HCT116 (cell line): ENCODE data around the gene RIMBP2. TPM values are rescaled to one million over a fixed set of nuclear protein-coding genes. Genes with fewer than 3 reads are reported as not detected.

Experiments
- ATAC-seq: fragments of 200-7000 bp; cut with Tn5 transposase; 2 replicates; pipeline ENCODE4 v1.9.1; 2020; ENCODE audit warnings: mild to moderate bottlenecking, moderate library complexity
- BruUV-seq: library from RNA; stranded (reverse); fragments of 400-500 nt; replicated peaks from 2 replicates; lab custom pipeline; 2021; lab: Mats Ljungman, UMichigan
- CTCF ChIA-PET: fragments of 300-600 bp; sonication (Branson Sonifier 250); formaldehyde crosslinking; loops from one replicate; lab custom pipeline; 2021; ENCODE audit warnings: antibody characterized with exemption; lab: Charles Lee
- POLR2A ChIA-PET: fragments of 300-600, 350-600 bp; sonication (Branson Sonifier 250); formaldehyde crosslinking; loops from one replicate; lab custom pipeline; 2021; ENCODE audit warnings: antibody characterized with exemption; lab: Charles Lee
- RAD21 ChIA-PET, 2 experiments: fragments of 300-600 bp; sonication (Branson Sonifier 250); formaldehyde crosslinking; loops; one replicate each; lab custom pipeline; 2023; ENCODE audit warnings: low total read pairs in 2 of 2; ENCODE audit not compliant: uncharacterized antibody in 2 of 2, unreplicated experiment in 2 of 2, low non-redundant PET in 1 of 2; lab: Charles Lee
- DNase-seq: peaks from one replicate; pipeline ENCODE4 v3.0.0-alpha.2; 2010; ENCODE audit warnings: low read depth, low spot score
- H2AFZ ChIP-seq: fragments of 200-600 bp; shearing (Covaris generic), sonication (generic); 2 replicates; pipeline ENCODE4 v1.6.1; 2017; ENCODE audit warnings: low read depth, mixed run types, mixed read lengths, antibody characterized with exemption, low read length; ENCODE audit not compliant: poor library complexity, severe bottlenecking
- H3K27ac ChIP-seq: 2 replicates; pipeline ENCODE4 v1.5.1; 2012; ENCODE audit warnings: low read depth, low read length
- H3K27me3 ChIP-seq: fragments of 200-600 bp; sonication (generic); 2 replicates; pipeline ENCODE4 v1.6.1; 2016; ENCODE audit warnings: mixed run types, low read length, mixed read lengths; ENCODE audit not compliant: insufficient read depth
- H3K36me3 ChIP-seq, 2 experiments: fragments of 200-500 bp in 1 of 2; fragments of 200-600 bp in 1 of 2; sonication (Bioruptor generic) in 1 of 2; sonication (generic) in 1 of 2; 2 replicates each; pipeline versions ENCODE4 v1.5.1 to v1.6.1; 2014 to 2016; ENCODE audit warnings: low read length in 2 of 2, inconsistent platforms in 1 of 2, mixed read lengths in 1 of 2, mixed run types in 1 of 2; ENCODE audit not compliant: insufficient read depth in 2 of 2, control insufficient read depth in 1 of 2
- H3K4me1 ChIP-seq, 2 experiments: fragments of 200-600 bp in 1 of 2; sonication (generic) in 1 of 2; 2 replicates each; pipeline versions ENCODE4 v1.5.1 to v1.6.1; 2012 to 2017; ENCODE audit warnings: low read length in 2 of 2, inconsistent platforms in 1 of 2, mild to moderate bottlenecking in 1 of 2, mixed read lengths in 1 of 2, mixed run types in 1 of 2, moderate library complexity in 1 of 2; ENCODE audit not compliant: insufficient read depth in 2 of 2, control insufficient read depth in 1 of 2
- H3K4me2 ChIP-seq: fragments of 200-600 bp; sonication (generic); 2 replicates; pipeline ENCODE4 v1.6.1; 2017; ENCODE audit warnings: mixed run types, low read length, mixed read lengths
- H3K4me3 ChIP-seq, 2 experiments: fragments of 200-600 bp in 1 of 2; sonication (generic) in 1 of 2; replicated peaks in 1 of 2; 2 replicates each; pipeline ENCODE4 v1.5.1; 2011 to 2016; ENCODE audit warnings: low read length in 2 of 2, control low read depth in 1 of 2, low read depth in 1 of 2, mild to moderate bottlenecking in 1 of 2, mixed read lengths in 1 of 2, mixed run types in 1 of 2
- H3K79me2 ChIP-seq: fragments of 200-600 bp; sonication (generic); 2 replicates; pipeline ENCODE4 v1.6.1; 2017; ENCODE audit warnings: mild to moderate bottlenecking, mixed run types, low read length, moderate library complexity, mixed read lengths; ENCODE audit not compliant: insufficient read depth
- H3K9ac ChIP-seq: fragments of 200-600 bp; sonication (generic); 2 replicates; pipeline ENCODE4 v1.6.1; 2016; ENCODE audit warnings: low read length, mixed read lengths
- H3K9me2 ChIP-seq: fragments of 200-600 bp; sonication (generic), shearing (Covaris generic); 2 replicates; pipeline ENCODE4 v1.6.1; 2017; ENCODE audit warnings: mixed run types, mild to moderate bottlenecking, moderate library complexity; ENCODE audit not compliant: insufficient read depth
- H3K9me3 ChIP-seq, 2 experiments: fragments of 200-500 bp in 1 of 2; fragments of 200-600 bp in 1 of 2; sonication (Bioruptor generic) in 1 of 2; sonication (generic) in 1 of 2; 2 replicates each; pipeline ENCODE4 v1.6.1; 2014 to 2017; ENCODE audit warnings: low read length in 2 of 2, mixed read lengths in 2 of 2, inconsistent platforms in 1 of 2, low read depth in 1 of 2, mild to moderate bottlenecking in 1 of 2, mixed run types in 1 of 2, moderate library complexity in 1 of 2; ENCODE audit not compliant: control insufficient read depth in 1 of 2, insufficient read depth in 1 of 2
- H4K20me1 ChIP-seq: fragments of 200-600 bp; sonication (generic), shearing (Covaris generic); 2 replicates; pipeline ENCODE4 v1.6.1; 2017; ENCODE audit warnings: mixed run types, mild to moderate bottlenecking, moderate library complexity; ENCODE audit not compliant: insufficient read depth
- ATF3 ChIP-seq: IDR thresholded peaks from 2 replicates; pipeline ENCODE4 v1.6.1; 2012
- CBX3 ChIP-seq: IDR thresholded peaks from 2 replicates; pipeline ENCODE4 v1.6.1; 2012; ENCODE audit warnings: low read depth
- FOSL1 ChIP-seq: IDR thresholded peaks from 2 replicates; pipeline ENCODE4 v1.6.1; 2012; ENCODE audit warnings: low read depth
- RAD21 ChIP-seq: IDR thresholded peaks from 2 replicates; pipeline ENCODE4 v1.6.1; 2012; ENCODE audit warnings: low read depth, mild to moderate bottlenecking
- REST ChIP-seq: IDR thresholded peaks from 2 replicates; pipeline ENCODE4 v1.6.1; 2012; ENCODE audit warnings: low read depth
- ZBTB33 ChIP-seq: IDR thresholded peaks from 2 replicates; pipeline ENCODE4 v1.6.1; 2011; ENCODE audit warnings: mild to moderate bottlenecking, low read length, moderate library complexity; ENCODE audit not compliant: insufficient replicate concordance; ENCODE audit errors: extremely low read depth
- intact Hi-C: fragments of 100-400 bp; cut with micrococcal nuclease; formaldehyde crosslinking; loops from 2 replicates; pipeline ENCODE4 v1.10.0; 2022
- total RNA-seq: library from RNA; stranded (reverse); gene quantifications from one replicate; pipeline ENCODE4 v1.2.1, GENCODE V29; 2021; ENCODE audit not compliant: unreplicated experiment

RIMBP2 gene
- total RNA-seq, 1 experiment from 2014 or later, result not detected

- Histone ChIP-seq H3K36me3 (no peaks in the 10 kb centered on the region), H3K27ac (no peak overlapping the region), H3K9ac (no peak overlapping the region), H2AFZ (no peak overlapping the region), H3K9me2 (no peaks in the 10 kb centered on the region), H4K20me1 (no peaks in the 10 kb centered on the region), H3K4me2 (no peak overlapping the region), H3K9me3 (peaks cover 0 to 3% of the 10 kb centered on the region in 2 experiments; a peak in 1 of 4 replicates), H3K4me1 (no peaks in the 10 kb centered on the region), H3K27me3 (peaks cover 14% of the 10 kb centered on the region), H3K79me2 (no peaks in the 10 kb centered on the region), H3K4me3 (no peak overlapping the region)
- ChIA-PET CTCF (no interaction called here), RAD21 (no interaction called here), POLR2A (no interaction called here)
- no peak for TF ChIP-seq RAD21
- TF ChIP-seq ATF3, result no peak
- TF ChIP-seq ZBTB33, result no peak
- TF ChIP-seq CBX3, result no peak
- no peak for TF ChIP-seq REST
- TF ChIP-seq FOSL1, result no peak
- intact Hi-C loops, result no loop called here
- BruUV-seq, result no TSS peak
- DNase-seq (no peak), ATAC-seq (no peak)
Observed at GRCh38 chr12:130627175-130627574, 88.9 kb downstream of the RIMBP2 start.
